Upper lobe of left lung (tissue), 6 donors: ENCODE measurements around the gene PIGQ. TPM values are rescaled to one million over a fixed set of nuclear protein-coding genes. Genes with fewer than 3 reads are reported as not detected.

Experiments used
- ATAC-seq, 2 donors: fragments of 200-7000 bp; cut with Tn5 transposase; one replicate each; pipeline ENCODE4 v1.9.1; 2022; ENCODE audit warnings: mild to moderate bottlenecking in 2 of 2, moderate library complexity in 2 of 2; ENCODE audit not compliant: low FRiP score in 2 of 2
- DNase-seq, 2 donors: peaks; one replicate each; pipeline ENCODE4 v3.0.0-alpha.2; 2019 to 2020
- H3K27ac ChIP-seq, 4 donors: fragments of 200-600 bp; sonication (generic); one replicate each; pipeline ENCODE4 v1.5.1; 2016 to 2019
- H3K27me3 ChIP-seq, 4 donors: fragments of 200-600 bp; sonication (generic); one replicate each; pipeline ENCODE4 v1.5.1; 2017 to 2019
- H3K36me3 ChIP-seq, 4 donors: fragments of 200-600 bp; sonication (generic); one replicate each; pipeline ENCODE4 v1.5.1; 2016 to 2019
- H3K4me1 ChIP-seq, 4 donors: fragments of 200-600 bp; sonication (generic); one replicate each; pipeline ENCODE4 v1.5.1; 2018 to 2019
- H3K4me3 ChIP-seq, 4 donors: fragments of 200-600 bp; sonication (generic); one replicate each; pipeline ENCODE4 v1.5.1; 2017 to 2019; ENCODE audit warnings: mild to moderate bottlenecking in 2 of 4, moderate library complexity in 1 of 4
- H3K9me3 ChIP-seq, 4 donors: fragments of 200-600 bp; sonication (generic); one replicate each; pipeline ENCODE4 v1.5.1; 2018 to 2019
- EP300 ChIP-seq, 4 donors: sonication (generic); formaldehyde crosslinking; IDR thresholded peaks; one replicate each; pipeline ENCODE4 v1.5.1; 2017; ENCODE audit warnings: antibody characterized with exemption in 4 of 4, control low read depth in 2 of 4
- POLR2A ChIP-seq, 4 donors: fragments of 450-650 bp; IDR thresholded peaks; one replicate each; pipeline ENCODE4 v1.5.1; 2016 to 2017; ENCODE audit warnings: antibody characterized with exemption in 4 of 4, mild to moderate bottlenecking in 2 of 4
- POLR2AphosphoS5 ChIP-seq, 2 donors: sonication (generic); formaldehyde crosslinking; IDR thresholded peaks; one replicate each; pipeline ENCODE4 v1.5.1; 2017; ENCODE audit warnings: antibody characterized with exemption in 2 of 2
- WGBS, 2 donors: methylation state at CpG; one replicate each; pipeline ENCODE4 v1.1.5; 2017 to 2018; 5-methylcytosine and 5-hydroxymethylcytosine counted together
- total RNA-seq, 6 donors: library from RNA; depleted of rRNA in 4 of 6; stranded (reverse); fragments of >200 nt in 4 of 6; gene quantifications; one replicate each; pipeline versions ENCODE4 v1.1.0 to v1.2.1, GENCODE V29; 2016 to 2021
- TF ChIP-seq, protein P1 (sequence below), 6 experiments: fragments of 450-650 bp in 4 of 6; fragments of 200-600 bp in 2 of 6; sonication (generic) in 2 of 6; IDR thresholded peaks; one replicate each; pipeline ENCODE4 v1.5.1; 2016 to 2019; ENCODE audit warnings: antibody characterized with exemption in 6 of 6
- donor health status: DM: no; HTN: no; CAD: no; lungs with moderate emphysema.
- donor health status: DM: no; HTN: yes; CAD: no; lungs with severe emphysema.

Gene PIGQ
- total RNA-seq, 6 donors from 2014 or later, result 42.7 to 153 (median 79.6) TPM

DNA sequence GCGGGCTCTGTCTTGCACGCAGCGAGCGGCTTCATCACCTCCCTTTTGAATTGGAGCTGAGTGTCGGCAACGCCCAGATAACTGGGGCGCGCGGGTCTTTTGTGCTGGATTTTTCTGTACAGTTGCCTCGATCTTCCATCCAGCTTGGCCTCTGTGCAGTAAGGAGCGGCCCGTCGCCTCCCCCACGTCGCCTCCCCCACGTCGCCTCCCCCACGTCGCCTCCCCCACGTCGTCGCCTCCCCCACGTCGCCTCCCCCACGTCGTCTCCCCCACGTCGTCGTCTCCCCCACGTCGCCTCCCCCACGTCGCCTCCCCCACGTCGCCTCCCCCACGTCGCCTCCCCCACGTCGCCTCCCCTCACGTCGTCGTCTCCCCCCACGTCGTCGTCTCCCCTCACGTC is 25.3 kb upstream of the PIGQ start:
- DNase-seq (no peak), ATAC-seq (no peak)
- H3K9me3 ChIP-seq, result no peaks in the 10 kb centered on the region
- H3K36me3 ChIP-seq, result peaks cover 0 to 40% (median 28%) of the 10 kb centered on the region in 4 donors
- H3K4me1 ChIP-seq, result peaks cover 0 to 13% (median 0%) of the 10 kb centered on the region in 4 donors
- H3K4me3 ChIP-seq, result no peak overlapping the region
- 96 to 97% methylated on average over 27 to 31 of the region's 46 CpGs for WGBS, 2 donors
- TF ChIP-seq, protein P1, sequence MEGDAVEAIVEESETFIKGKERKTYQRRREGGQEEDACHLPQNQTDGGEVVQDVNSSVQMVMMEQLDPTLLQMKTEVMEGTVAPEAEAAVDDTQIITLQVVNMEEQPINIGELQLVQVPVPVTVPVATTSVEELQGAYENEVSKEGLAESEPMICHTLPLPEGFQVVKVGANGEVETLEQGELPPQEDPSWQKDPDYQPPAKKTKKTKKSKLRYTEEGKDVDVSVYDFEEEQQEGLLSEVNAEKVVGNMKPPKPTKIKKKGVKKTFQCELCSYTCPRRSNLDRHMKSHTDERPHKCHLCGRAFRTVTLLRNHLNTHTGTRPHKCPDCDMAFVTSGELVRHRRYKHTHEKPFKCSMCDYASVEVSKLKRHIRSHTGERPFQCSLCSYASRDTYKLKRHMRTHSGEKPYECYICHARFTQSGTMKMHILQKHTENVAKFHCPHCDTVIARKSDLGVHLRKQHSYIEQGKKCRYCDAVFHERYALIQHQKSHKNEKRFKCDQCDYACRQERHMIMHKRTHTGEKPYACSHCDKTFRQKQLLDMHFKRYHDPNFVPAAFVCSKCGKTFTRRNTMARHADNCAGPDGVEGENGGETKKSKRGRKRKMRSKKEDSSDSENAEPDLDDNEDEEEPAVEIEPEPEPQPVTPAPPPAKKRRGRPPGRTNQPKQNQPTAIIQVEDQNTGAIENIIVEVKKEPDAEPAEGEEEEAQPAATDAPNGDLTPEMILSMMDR (IDR thresholded peaks at IDR 0.05), result no peak
- H3K27me3 ChIP-seq, result no peaks in the 10 kb centered on the region
- H3K27ac ChIP-seq, result no peak overlapping the region

DNA sequence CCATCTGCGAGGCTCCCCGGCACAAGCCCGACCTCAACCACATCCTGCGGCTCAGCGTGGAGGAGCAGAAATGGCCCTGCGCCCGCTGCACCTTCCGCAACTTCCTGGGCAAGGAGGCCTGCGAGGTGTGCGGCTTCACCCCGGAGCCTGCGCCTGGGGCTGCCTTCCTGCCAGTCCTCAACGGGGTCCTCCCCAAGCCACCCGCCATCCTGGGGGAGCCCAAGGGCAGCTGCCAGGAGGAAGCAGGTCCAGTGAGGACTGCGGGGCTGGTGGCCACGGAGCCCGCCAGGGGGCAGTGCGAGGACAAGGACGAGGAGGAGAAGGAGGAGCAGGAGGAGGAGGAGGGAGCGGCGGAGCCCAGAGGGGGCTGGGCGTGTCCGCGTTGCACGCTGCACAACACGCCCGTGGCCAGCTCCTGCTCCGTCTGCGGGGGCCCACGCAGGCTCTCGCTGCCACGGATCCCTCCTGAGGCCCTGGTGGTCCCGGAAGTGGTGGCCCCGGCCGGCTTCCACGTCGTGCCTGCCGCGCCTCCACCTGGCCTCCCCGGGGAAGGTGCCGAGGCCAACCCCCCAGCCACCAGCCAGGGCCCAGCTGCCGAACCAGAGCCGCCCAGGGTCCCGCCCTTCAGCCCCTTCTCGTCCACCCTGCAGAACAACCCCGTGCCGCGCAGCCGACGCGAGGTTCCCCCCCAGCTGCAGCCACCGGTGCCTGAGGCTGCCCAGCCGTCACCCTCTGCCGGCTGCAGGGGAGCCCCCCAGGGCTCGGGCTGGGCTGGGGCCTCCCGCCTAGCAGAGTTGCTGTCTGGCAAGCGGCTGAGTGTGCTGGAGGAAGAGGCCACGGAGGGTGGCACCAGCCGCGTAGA is 22.6 kb upstream of the PIGQ start:
- peak; percentile 63 to 93 for DNase-seq
- TF ChIP-seq, protein P1 (IDR thresholded peaks at IDR 0.05), result peak in 4 of 6 experiments; percentile 42 to 67 (median 56)
- TF ChIP-seq EP300 (IDR thresholded peaks at IDR 0.05), result no peak
- TF ChIP-seq POLR2AphosphoS5 (IDR thresholded peaks at IDR 0.05), result no peak

DNA sequence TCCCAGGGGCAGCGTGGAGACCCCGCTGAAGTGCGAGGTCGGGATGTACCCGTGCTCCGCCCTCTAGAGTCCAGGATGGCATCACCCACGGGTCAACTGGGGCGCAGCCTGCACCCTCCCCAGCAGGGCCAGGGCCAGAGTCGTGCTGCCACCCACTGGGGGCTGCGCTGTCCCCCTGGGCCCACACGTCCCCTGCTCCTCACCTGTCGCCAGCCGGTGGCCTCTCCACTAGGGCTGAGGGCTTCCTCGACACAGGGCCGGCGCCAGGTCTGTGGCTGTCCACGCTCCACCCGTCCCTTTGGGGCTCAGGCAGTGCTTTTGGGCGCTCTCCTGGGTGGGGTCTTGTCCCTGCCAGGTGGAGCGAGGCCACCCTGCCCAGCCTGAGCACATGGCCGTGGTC is 21.2 kb upstream of the PIGQ start:
- Histone ChIP-seq H3K9me3 (no peaks in the 10 kb centered on the region), H3K4me1 (peaks cover 0 to 13% (median 0%) of the 10 kb centered on the region in 4 donors), H3K27me3 (no peaks in the 10 kb centered on the region), H3K36me3 (peaks cover 9 to 66% (median 48%) of the 10 kb centered on the region in 4 donors), H3K27ac (no peak overlapping the region), H3K4me3 (no peak overlapping the region)
- WGBS, 2 donors, result 93 to 100% methylated on average over 1 to 21 of the region's 21 CpGs
- DNase-seq (no peak), ATAC-seq (no peak)
- TF ChIP-seq POLR2AphosphoS5 (IDR thresholded peaks at IDR 0.05) (no peak), POLR2A (IDR thresholded peaks at IDR 0.05) (no peak), EP300 (IDR thresholded peaks at IDR 0.05) (no peak)
- TF ChIP-seq, protein P1 (IDR thresholded peaks at IDR 0.05), result no peak

More for the DNA sequence above, 22.6 kb upstream of the PIGQ start:
- peaks cover 3 to 53% (median 36%) of the 10 kb centered on the region in 4 donors for H3K36me3 ChIP-seq
- H3K27ac ChIP-seq, result no peak overlapping the region
- no peaks in the 10 kb centered on the region for H3K27me3 ChIP-seq
- peak; percentile 35 to 80 for ATAC-seq
- WGBS, 2 donors, result 73 to 74% methylated on average over 41 to 55 of the region's 60 CpGs
- peaks cover 0 to 13% (median 0%) of the 10 kb centered on the region in 4 donors for H3K4me1 ChIP-seq
- H3K9me3 ChIP-seq, result no peaks in the 10 kb centered on the region
- peak overlapping the region in 1 of 4 donors; percentile 8 for H3K4me3 ChIP-seq

DNA sequence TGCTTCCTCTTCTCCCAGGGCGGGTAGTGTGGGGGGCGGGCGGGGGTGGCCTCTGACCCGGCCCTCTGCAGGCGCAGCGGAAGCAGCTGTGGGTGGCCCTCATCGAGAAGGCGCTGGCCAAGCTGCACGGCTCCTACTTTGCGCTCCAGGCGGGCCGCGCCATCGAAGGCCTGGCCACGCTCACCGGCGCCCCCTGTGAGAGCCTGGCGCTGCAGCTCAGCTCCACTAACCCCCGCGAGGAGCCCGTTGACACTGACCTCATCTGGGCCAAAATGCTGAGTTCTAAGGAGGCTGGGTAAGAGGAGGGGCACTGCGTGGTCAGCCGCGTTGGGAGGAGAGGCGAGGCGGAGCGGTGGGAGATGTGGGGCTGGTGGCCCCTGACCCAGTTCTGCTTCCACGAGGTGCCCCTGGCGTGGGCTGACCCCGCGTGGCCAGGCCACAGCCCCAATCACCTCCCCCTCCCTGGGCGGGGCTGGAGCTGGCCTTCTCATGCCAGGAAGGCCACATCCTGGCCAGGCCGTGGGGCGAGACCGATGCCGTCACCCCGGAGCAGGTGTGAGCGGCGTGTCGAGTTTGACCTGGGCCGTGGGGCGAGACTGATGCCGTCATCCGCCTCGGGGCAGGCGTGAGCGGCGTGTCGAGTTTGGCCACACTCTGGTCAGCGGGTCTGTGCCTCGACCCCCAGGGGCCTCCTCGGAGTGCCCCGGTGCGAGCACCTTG is 20.1 kb upstream of the PIGQ start:
- WGBS, 2 donors, result 96 to 97% methylated on average over 11 to 50 of the region's 54 CpGs
- Histone ChIP-seq H3K4me1 (peaks cover 0 to 13% (median 0%) of the 10 kb centered on the region in 4 donors), H3K27me3 (no peaks in the 10 kb centered on the region), H3K9me3 (no peaks in the 10 kb centered on the region), H3K4me3 (no peak overlapping the region), H3K36me3 (peaks cover 9 to 72% (median 55%) of the 10 kb centered on the region in 4 donors), H3K27ac (no peak overlapping the region)
- DNase-seq (no peak), ATAC-seq (no peak)
- TF ChIP-seq, protein P1 (IDR thresholded peaks at IDR 0.05), result no peak
- TF ChIP-seq EP300 (IDR thresholded peaks at IDR 0.05), result no peak
- no peak for TF ChIP-seq POLR2A (IDR thresholded peaks at IDR 0.05)
- no peak for TF ChIP-seq POLR2AphosphoS5 (IDR thresholded peaks at IDR 0.05)
